GM19328 (cell line): Measurements from ENCODE around the gene JARID2.
"Not testable (repeated sequence)": the region's sequence is repeated elsewhere in the genome, so short reads cannot be mapped to it uniquely, and the experiment has no call there.

Source experiments
- ATAC-seq: cut with Tn5 transposase; IDR thresholded peaks from one replicate; pipeline ENCODE4 v1.9.1; 2021; ENCODE audit warnings: mild to moderate bottlenecking, moderate library complexity; ENCODE audit not compliant: unreplicated experiment

JARID2 gene

GRCh38 chr6:15305909-15306308 lies 60.0 kb downstream of the JARID2 start:
- ATAC-seq, result no peak

GRCh38 chr6:15308435-15309213 lies 62.8 kb downstream of the JARID2 start:
- no peak for ATAC-seq

GRCh38 chr6:15309611-15310283 lies 63.9 kb downstream of the JARID2 start:
- no peak for ATAC-seq

GRCh38 chr6:15310680-15311079 lies 64.8 kb downstream of the JARID2 start:
- no peak for ATAC-seq

- ATAC-seq, result no peak
Observed at GRCh38 chr6:15312500-15312899, 66.6 kb downstream of the JARID2 start.

GRCh38 chr6:15313367-15313766 lies 67.5 kb downstream of the JARID2 start:
- no peak for ATAC-seq

GRCh38 chr6:15316754-15317153 lies 70.9 kb downstream of the JARID2 start:
- ATAC-seq, result no peak

- no peak for ATAC-seq
Observed at GRCh38 chr6:15317251-15317650, 71.4 kb downstream of the JARID2 start.

- ATAC-seq, result no peak
Observed at GRCh38 chr6:15317934-15318902, 72.3 kb downstream of the JARID2 start.

GRCh38 chr6:15319677-15320076 lies 73.8 kb downstream of the JARID2 start:
- ATAC-seq, result no peak

GRCh38 chr6:15320693-15321092 lies 74.8 kb downstream of the JARID2 start:
- no peak for ATAC-seq

GRCh38 chr6:15322184-15322583 lies 76.3 kb downstream of the JARID2 start:
- ATAC-seq, result no peak

GRCh38 chr6:15322781-15323536 lies 77.1 kb downstream of the JARID2 start:
- ATAC-seq, result no peak

- not testable (repeated sequence) for ATAC-seq
Observed at GRCh38 chr6:15323611-15324010, 77.7 kb downstream of the JARID2 start.

- ATAC-seq, result no peak
Observed at GRCh38 chr6:15324427-15324985, 78.6 kb downstream of the JARID2 start.

GRCh38 chr6:15325540-15325955 lies 79.7 kb downstream of the JARID2 start:
- no peak for ATAC-seq

- no peak for ATAC-seq
Observed at GRCh38 chr6:15326067-15326614, 80.3 kb downstream of the JARID2 start.

GRCh38 chr6:15327271-15327670 lies 81.4 kb downstream of the JARID2 start:
- ATAC-seq, result no peak

- ATAC-seq, result no peak
Observed at GRCh38 chr6:15329197-15329671, 83.4 kb downstream of the JARID2 start.
